GM13977 (cell line): ENCODE results near the gene LPP.

Experiments used
- DNase-seq: peaks from one replicate; pipeline ENCODE4 v3.0.0; 2012; ENCODE audit warnings: low spot score
- CTCF ChIP-seq: IDR thresholded peaks from 2 replicates; pipeline ENCODE4 v1.5.1; 2012; ENCODE audit warnings: mild to moderate bottlenecking, control low read depth; ENCODE audit not compliant: insufficient read depth; ENCODE audit errors: extremely low read depth, missing control alignments
- in situ Hi-C: fragments of 300-500 bp; cut with MboI; formaldehyde crosslinking; loops from one replicate; pipeline ENCODE4 v1.12.0; 2022; ENCODE audit warnings: low sequenced_read_pairs, low pct_unique_long_range_greater_than_20kb, mixed read lengths, inconsistent platforms; ENCODE audit not compliant: unreplicated experiment

Gene LPP

GRCh38 chr3:188578576-188579363 is 424.8 kb downstream of the LPP start:
- TF ChIP-seq CTCF, result no peak
- DNase-seq, result no peak
- in situ Hi-C loops, result no loop called here

- no peak for DNase-seq
- in situ Hi-C loops, result no loop called here
- TF ChIP-seq CTCF, result no peak
These were observed 426.3 kb downstream of the LPP start for GRCh38 chr3:188580223-188580622.

- no peak for TF ChIP-seq CTCF
- in situ Hi-C loops, result no loop called here
- no peak for DNase-seq
These were observed 426.7 kb downstream of the LPP start for GRCh38 chr3:188580659-188581058.

- no peak for TF ChIP-seq CTCF
- no peak for DNase-seq
- in situ Hi-C loops, result no loop called here
These were observed 427.4 kb downstream of the LPP start for GRCh38 chr3:188581365-188581764.

- no peak for TF ChIP-seq CTCF
- DNase-seq, result no peak
- in situ Hi-C loops, result no loop called here
These were observed 427.8 kb downstream of the LPP start for GRCh38 chr3:188581792-188582191.

- in situ Hi-C loops, result no loop called here
- no peak for TF ChIP-seq CTCF
- no peak for DNase-seq
These were observed 429.6 kb downstream of the LPP start for GRCh38 chr3:188583341-188584161.
